ENCODE measurements around the gene PTPN23. TPM values are rescaled to one million over a fixed set of nuclear protein-coding genes. Genes with fewer than 3 reads are reported as not detected.

The PTPN23 gene
- polyA plus RNA-seq, 1 donor from 2014 or later: 36.2 TPM

DNA sequence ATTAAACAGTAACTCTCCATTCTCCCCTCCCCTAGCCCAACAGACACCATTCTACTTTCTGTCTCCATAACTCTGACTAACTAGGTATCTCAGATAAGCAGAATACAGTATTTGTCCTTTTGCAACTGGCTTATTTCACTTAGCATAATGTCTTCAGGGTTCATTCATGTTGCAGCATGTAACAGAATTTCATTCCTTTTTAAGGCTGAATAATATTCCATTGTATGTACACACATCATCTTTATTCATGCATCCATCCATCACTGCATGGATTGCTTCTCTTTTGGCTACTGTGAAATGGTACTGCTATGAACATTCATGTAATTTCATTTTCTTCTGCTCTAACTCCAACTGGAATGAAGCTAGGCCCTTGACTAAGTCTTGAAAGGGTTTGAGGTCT lies 2.0 kb upstream of the PTPN23 start:
- Histone ChIP-seq H3K9me3 (ENCODE audit: low read length) (no peaks in the 10 kb centered on the region), H3K9me2 (ENCODE audit: insufficient read depth, low read length) (no peaks in the 10 kb centered on the region), H3F3A (ENCODE audit: insufficient read depth, low read length, poor library complexity, severe bottlenecking) (no peaks in the 10 kb centered on the region), H3K4me2 (ENCODE audit: low read length) (no peak overlapping the region), H2AFZ (ENCODE audit: low read depth, low read length) (no peak overlapping the region), H3K9ac (ENCODE audit: low read length) (no peak overlapping the region), H3K4me3 (ENCODE audit: low read length) (peak overlapping the region; percentile 75), H4K20me1 (ENCODE audit: insufficient read depth) (no peaks in the 10 kb centered on the region), H3K27ac (ENCODE audit: low read length) (no peak overlapping the region), H3K27me3 (ENCODE audit: insufficient read depth, low read depth, low read length) (no peaks in the 10 kb centered on the region), H3K79me2 (replicated peaks; ENCODE audit: insufficient read depth, low read length) (peaks cover 14% of the 10 kb centered on the region), H3K36me3 (ENCODE audit: insufficient read depth, low read length) (no peaks in the 10 kb centered on the region)
- no peak for TF ChIP-seq RAD21 (conservative IDR thresholded peaks at IDR 0.05)
- TF ChIP-seq CTCF (IDR thresholded peaks at IDR 0.05; ENCODE audit: poor library complexity, severe bottlenecking): no peak
- no peak for TF ChIP-seq EP300 (conservative IDR thresholded peaks at IDR 0.05; ENCODE audit: poor library complexity, severe bottlenecking)
- TF ChIP-seq POLR2AphosphoS5 (IDR thresholded peaks at IDR 0.05): no peak
- TF ChIP-seq EZH2 (IDR thresholded peaks at IDR 0.05; ENCODE audit: borderline replicate concordance, insufficient read depth, low read length, poor library complexity, severe bottlenecking): no peak
- no peak for TF ChIP-seq SMC3 (conservative IDR thresholded peaks at IDR 0.05; ENCODE audit: poor library complexity)
- TF ChIP-seq REST (IDR thresholded peaks at IDR 0.05; ENCODE audit: borderline replicate concordance): no peak
- no peak for TF ChIP-seq TAF1 (IDR thresholded peaks at IDR 0.05; ENCODE audit: low read depth)
- no peak for TF ChIP-seq MXI1 (conservative IDR thresholded peaks at IDR 0.05; ENCODE audit: poor library complexity, severe bottlenecking)

GRCh38 chr3:47379411-47379899 lies 1.4 kb upstream of the PTPN23 start:
- Histone ChIP-seq H3K4me3 (ENCODE audit: low read length) (peak overlapping the region; percentile 75), H2AFZ (ENCODE audit: low read depth, low read length) (no peak overlapping the region), H3K79me2 (replicated peaks; ENCODE audit: insufficient read depth, low read length) (peaks cover 17% of the 10 kb centered on the region), H4K20me1 (ENCODE audit: insufficient read depth) (no peaks in the 10 kb centered on the region), H3F3A (ENCODE audit: insufficient read depth, low read length, poor library complexity, severe bottlenecking) (no peaks in the 10 kb centered on the region), H3K36me3 (ENCODE audit: insufficient read depth, low read length) (no peaks in the 10 kb centered on the region), H3K9me3 (ENCODE audit: low read length) (no peaks in the 10 kb centered on the region), H3K4me2 (ENCODE audit: low read length) (peak overlapping the region; percentile 90), H3K9me2 (ENCODE audit: insufficient read depth, low read length) (no peaks in the 10 kb centered on the region), H3K27me3 (ENCODE audit: insufficient read depth, low read depth, low read length) (no peaks in the 10 kb centered on the region), H3K27ac (ENCODE audit: low read length) (peak overlapping the region; percentile 89), H3K9ac (ENCODE audit: low read length) (peak overlapping the region; percentile 90)
- no peak for TF ChIP-seq REST (IDR thresholded peaks at IDR 0.05; ENCODE audit: borderline replicate concordance)

Data from neural cell (in vitro differentiated cells).